Neural progenitor cell (in vitro differentiated cells): ENCODE results near the gene CD4.

Experiments used
- CTCF ChIP-seq: fragments of 200-600 bp; sonication (generic); IDR thresholded peaks from 2 replicates; pipeline ENCODE4 v1.5.1; 2017; ENCODE audit warnings: antibody characterized with exemption, mild to moderate bottlenecking
- EZH2 ChIP-seq: fragments of 200-600 bp; sonication (generic); IDR thresholded peaks from 2 replicates; pipeline ENCODE4 v1.6.1; 2017; ENCODE audit warnings: antibody characterized with exemption, mild to moderate bottlenecking, moderate library complexity
- EZH2phosphoT487 ChIP-seq: fragments of 200-600 bp; sonication (generic); IDR thresholded peaks from 2 replicates; pipeline ENCODE4 v1.6.1; 2017; ENCODE audit warnings: antibody characterized with exemption

DNA sequence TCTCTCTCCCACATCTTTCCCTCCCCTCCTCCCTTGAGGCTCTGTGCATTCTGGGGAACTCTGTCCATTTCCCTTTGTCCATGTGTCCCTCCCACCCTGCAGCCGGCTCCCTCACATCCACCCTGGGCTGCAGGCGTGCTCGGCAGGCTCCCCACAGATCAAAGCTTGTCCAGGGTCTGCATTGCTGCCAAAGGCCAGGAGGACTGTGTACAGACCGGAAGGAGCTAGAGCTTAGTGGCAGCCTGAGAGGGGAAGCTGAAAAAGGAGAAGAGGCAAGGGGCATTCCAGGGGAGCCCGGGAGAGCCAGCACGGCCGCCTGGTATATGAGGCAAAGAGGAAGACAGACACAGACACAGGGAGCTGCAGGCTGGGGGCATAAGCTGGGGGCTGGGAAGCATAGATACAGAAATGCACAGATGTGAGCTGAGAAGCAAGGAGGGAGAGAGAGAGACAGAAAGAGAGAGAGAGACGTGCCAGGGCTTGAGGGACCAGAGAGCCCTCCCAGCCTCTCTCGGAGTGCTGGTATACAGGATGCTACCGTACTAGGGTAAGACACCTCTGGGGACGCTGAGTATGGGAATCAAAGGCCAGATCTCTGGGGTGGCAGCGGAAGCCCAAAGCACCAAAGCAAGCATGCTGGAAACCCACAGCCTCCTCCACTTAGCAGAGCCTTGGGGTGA lies 3.3 kb downstream of the CD4 start:
- no peak for TF ChIP-seq CTCF
- no peak for TF ChIP-seq EZH2phosphoT487
- TF ChIP-seq EZH2 = no peak
